Left ventricle myocardium inferior (tissue), 1 donor: ENCODE measurements around the gene ISM1. TPM values are rescaled to one million over a fixed set of nuclear protein-coding genes. Genes with fewer than 3 reads are reported as not detected.

Source experiments
- DNase-seq: peaks from one replicate; pipeline ENCODE4 v3.0.0-alpha.2; 2020
- H3K27ac ChIP-seq: fragments of 200-600 bp; replicated peaks from 2 replicates; pipeline ENCODE4 v1.8.0; 2021
- H3K27me3 ChIP-seq: fragments of 200-600 bp; 2 replicates; pipeline ENCODE4 v1.8.0; 2021; ENCODE audit warnings: low read depth
- H3K36me3 ChIP-seq: fragments of 200-600 bp; 2 replicates; pipeline ENCODE4 v1.8.0; 2021
- H3K4me1 ChIP-seq: fragments of 200-600 bp; 2 replicates; pipeline ENCODE4 v1.8.0; 2021
- H3K4me3 ChIP-seq: fragments of 200-600 bp; 2 replicates; pipeline ENCODE4 v1.8.0; 2021; ENCODE audit warnings: mild to moderate bottlenecking, moderate library complexity
- H3K9me3 ChIP-seq: fragments of 200-600 bp; replicated peaks from 2 replicates; pipeline ENCODE4 v1.8.0; 2021
- intact Hi-C: fragments of 100-400 bp; cut with micrococcal nuclease; formaldehyde crosslinking; loops from one replicate; pipeline ENCODE4 v1.11.0; 2022
- total RNA-seq: library from RNA; stranded (reverse); fragmentation: NEBNext Ultra II Directional; extraction: Animal tissue kit (Norgen Biotek cat#: 25700); gene quantifications from one replicate; pipeline ENCODE4 v1.2.1, GENCODE V29; 2021
- TF ChIP-seq, protein P1 (sequence below): fragments of 200-600 bp; IDR thresholded peaks from 2 replicates; pipeline ENCODE4 v1.8.0; 2021; ENCODE audit warnings: antibody characterized with exemption, mild to moderate bottlenecking, borderline replicate concordance
- donor health status: DM: no; HTN: yes; CAD: no; lungs with severe emphysema.

Gene ISM1
- total RNA-seq, 1 donor from 2014 or later, result 1.3 TPM

DNA sequence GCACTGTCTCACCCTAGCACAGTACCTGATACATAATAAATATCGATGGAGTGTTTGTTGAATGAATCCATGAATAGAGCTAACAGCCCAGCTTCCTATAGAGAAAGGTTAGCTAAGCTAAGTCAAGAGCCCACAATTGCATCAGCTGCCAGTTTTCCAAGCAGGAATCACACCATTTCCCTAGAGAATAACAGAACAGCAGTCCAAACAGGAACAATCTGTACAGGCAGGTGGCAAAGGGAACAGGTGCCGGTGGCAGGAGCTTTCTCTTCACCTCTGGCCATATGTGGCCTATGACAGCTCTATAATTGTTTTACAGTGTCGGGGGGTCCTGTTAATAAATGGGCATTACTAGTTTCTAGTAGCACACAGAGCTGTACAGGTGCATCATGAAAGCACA lies 38.8 kb downstream of the ISM1 start:
- Histone ChIP-seq H3K36me3 (no peaks in the 10 kb centered on the region), H3K27ac (no peak overlapping the region), H3K4me3 (no peak overlapping the region), H3K9me3 (no peaks in the 10 kb centered on the region), H3K27me3 (no peaks in the 10 kb centered on the region), H3K4me1 (no peaks in the 10 kb centered on the region)
- intact Hi-C loops, result no loop called here
- DNase-seq, result no peak
- TF ChIP-seq, protein P1, sequence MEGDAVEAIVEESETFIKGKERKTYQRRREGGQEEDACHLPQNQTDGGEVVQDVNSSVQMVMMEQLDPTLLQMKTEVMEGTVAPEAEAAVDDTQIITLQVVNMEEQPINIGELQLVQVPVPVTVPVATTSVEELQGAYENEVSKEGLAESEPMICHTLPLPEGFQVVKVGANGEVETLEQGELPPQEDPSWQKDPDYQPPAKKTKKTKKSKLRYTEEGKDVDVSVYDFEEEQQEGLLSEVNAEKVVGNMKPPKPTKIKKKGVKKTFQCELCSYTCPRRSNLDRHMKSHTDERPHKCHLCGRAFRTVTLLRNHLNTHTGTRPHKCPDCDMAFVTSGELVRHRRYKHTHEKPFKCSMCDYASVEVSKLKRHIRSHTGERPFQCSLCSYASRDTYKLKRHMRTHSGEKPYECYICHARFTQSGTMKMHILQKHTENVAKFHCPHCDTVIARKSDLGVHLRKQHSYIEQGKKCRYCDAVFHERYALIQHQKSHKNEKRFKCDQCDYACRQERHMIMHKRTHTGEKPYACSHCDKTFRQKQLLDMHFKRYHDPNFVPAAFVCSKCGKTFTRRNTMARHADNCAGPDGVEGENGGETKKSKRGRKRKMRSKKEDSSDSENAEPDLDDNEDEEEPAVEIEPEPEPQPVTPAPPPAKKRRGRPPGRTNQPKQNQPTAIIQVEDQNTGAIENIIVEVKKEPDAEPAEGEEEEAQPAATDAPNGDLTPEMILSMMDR, result no peak

DNA sequence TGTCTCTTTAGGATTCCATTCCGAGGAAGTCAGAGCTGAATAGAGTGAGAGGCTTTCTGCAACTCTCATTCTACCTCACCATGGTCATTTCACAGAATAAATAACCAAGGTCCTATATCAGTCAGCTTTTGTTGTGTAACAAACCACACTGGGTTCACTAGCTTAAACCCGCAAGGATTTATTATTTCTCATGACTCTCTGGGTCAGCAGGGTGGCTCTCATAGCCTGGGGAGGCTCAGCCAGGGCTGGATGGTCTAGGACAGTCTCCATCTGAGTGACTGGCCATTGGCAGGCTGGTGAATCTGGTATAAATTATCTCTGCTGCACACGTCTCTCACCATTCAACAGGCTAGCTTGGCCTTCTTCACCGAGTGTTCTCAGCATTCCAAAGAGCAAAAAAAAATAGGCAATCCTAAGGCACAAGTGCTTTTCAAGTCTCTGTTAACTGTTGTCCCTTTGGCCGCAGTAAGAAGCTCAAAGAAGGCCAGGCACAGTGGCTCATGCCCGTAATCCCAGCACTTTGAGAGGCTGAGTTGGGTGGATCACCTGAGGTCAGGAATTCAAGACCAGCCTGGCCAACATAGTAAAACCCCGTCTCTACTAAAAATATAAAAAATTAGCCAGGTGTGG lies 39.7 kb downstream of the ISM1 start:
- intact Hi-C loops, result no loop called here
- TF ChIP-seq, protein P1, result no peak
- no peaks in the 10 kb centered on the region for H3K36me3 ChIP-seq
- no peaks in the 10 kb centered on the region for H3K27me3 ChIP-seq
- no peaks in the 10 kb centered on the region for H3K4me1 ChIP-seq
- no peak for DNase-seq
- no peak overlapping the region for H3K4me3 ChIP-seq
- H3K27ac ChIP-seq, result no peak overlapping the region
- H3K9me3 ChIP-seq, result no peaks in the 10 kb centered on the region

DNA sequence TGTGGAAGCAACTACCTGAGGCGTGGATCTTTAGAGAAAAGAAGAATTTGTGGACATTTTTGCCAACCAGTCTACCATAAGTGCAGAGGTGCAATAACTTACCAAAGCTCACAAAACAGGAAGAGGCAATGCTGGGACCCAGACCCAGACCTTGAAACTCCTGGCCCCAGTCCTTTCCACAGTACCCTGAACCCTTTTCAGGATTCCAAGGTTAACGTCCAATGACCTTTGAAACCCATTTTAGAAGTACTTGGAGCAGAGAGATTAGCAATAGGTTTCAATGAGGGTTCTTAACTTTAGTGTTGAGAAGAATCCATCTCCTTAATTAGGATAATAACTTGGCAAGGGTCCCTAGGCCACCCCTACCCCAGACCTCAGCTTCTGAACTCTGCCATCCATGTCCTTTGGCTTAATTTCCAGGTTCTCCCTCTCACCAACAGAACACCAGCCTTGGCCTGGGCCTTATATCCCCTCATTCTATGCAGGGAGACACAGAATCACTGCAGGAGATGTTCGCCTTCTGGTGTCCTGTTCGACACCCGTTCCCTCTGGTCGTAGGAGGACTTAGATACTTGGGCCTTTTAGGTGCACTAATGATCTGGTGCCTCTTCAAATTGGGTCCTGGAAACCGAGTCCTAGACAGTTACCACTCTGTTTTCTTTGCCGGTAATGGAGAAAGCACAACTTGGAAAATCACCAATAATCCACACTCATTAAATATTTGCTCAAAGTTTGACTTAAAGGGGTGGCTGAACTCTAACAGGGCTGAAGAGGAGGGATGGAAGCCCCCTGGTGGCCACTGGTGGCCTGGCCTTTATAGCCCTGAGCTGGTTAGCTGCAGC lies 40.6 kb downstream of the ISM1 start:
- Histone ChIP-seq H3K27me3 (no peaks in the 10 kb centered on the region), H3K27ac (no peak overlapping the region), H3K9me3 (no peaks in the 10 kb centered on the region), H3K4me1 (no peaks in the 10 kb centered on the region), H3K36me3 (no peaks in the 10 kb centered on the region), H3K4me3 (no peak overlapping the region)
- DNase-seq, result peak; percentile 44
- intact Hi-C loops, result no loop called here
- TF ChIP-seq, protein P1, result peak; percentile 76

DNA sequence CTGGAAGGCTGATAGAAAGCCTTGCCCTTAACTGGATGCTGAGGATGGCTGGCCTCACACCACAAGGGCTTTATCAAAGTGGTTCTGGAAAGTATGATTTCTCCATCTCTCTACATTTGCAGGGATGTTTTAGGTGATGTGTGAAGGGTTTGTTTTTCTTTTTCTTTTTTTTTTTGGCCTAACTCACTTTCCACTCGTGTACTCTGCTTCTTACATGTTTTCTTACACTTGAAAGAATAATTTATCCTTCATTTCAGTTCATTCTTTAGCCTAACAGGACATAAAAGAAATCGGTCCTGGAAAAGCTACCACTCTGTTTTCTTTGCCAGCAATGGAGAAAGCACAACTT lies 41.2 kb downstream of the ISM1 start:
- intact Hi-C loops, result no loop called here
- TF ChIP-seq, protein P1, result no peak
- no peaks in the 10 kb centered on the region for H3K9me3 ChIP-seq
- no peak overlapping the region for H3K27ac ChIP-seq
- DNase-seq, result no peak
- H3K4me3 ChIP-seq, result no peak overlapping the region
- H3K27me3 ChIP-seq, result no peaks in the 10 kb centered on the region
- H3K4me1 ChIP-seq, result no peaks in the 10 kb centered on the region
- H3K36me3 ChIP-seq, result no peaks in the 10 kb centered on the region

DNA sequence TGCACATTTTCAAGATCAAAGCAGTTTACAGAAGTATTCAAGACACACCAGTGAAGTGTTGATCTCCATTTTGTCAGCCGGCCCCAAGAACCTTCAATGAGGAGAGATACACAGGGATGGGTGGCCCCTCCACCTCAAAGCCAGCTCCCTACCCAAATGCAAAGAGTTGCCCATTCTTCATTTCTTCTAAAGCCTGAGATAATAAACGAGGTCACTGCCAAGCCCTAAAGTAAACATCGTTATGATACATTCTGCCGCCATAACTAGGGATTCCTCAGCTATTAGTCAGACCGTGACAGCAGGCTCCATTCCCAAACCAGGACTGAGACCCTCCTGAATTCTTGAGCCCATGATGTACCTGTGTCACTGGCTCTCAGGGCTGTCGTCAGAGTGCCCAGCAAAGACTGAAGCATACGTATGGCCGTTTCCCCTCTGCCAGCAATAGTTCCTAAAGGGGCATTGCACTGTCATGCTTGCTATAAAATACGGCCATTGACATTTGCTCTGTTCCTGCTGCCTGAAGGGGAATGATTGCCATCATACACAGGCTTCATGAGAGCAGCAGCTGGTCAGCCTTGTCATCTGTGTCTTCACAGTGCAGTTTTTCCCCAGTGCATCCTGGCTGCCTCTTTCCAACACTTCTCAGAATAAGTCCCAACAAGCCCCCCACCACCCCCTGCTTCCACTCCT lies 41.7 kb downstream of the ISM1 start:
- H3K4me1 ChIP-seq, result no peaks in the 10 kb centered on the region
- intact Hi-C loops, result no loop called here
- TF ChIP-seq, protein P1, result no peak
- H3K36me3 ChIP-seq, result no peaks in the 10 kb centered on the region
- no peak overlapping the region for H3K4me3 ChIP-seq
- no peak overlapping the region for H3K27ac ChIP-seq
- H3K9me3 ChIP-seq, result no peaks in the 10 kb centered on the region
- peaks cover 4% of the 10 kb centered on the region for H3K27me3 ChIP-seq
- DNase-seq, result no peak
